Adrenal gland (tissue), 12 donors: Measurements from ENCODE around the gene ABCA8. TPM values are rescaled to one million over a fixed set of nuclear protein-coding genes. Genes with fewer than 3 reads are reported as not detected.

Source experiments
- DNase-seq, 7 donors: peaks; one replicate each; pipeline ENCODE4 v3.0.0-alpha.2; 2019 to 2020
- H3K27ac ChIP-seq, 5 donors: fragments of 200-600 bp; sonication (generic) in 4 of 5; 1 replicate in 3 of 5; 2 replicates in 2 of 5; pipeline versions ENCODE4 v1.5.1 to v1.8.0; 2016 to 2020; ENCODE audit warnings: mild to moderate bottlenecking in 1 of 5
- H3K27me3 ChIP-seq: fragments of 200-600 bp; 2 replicates; pipeline ENCODE4 v1.8.0; 2021
- H3K36me3 ChIP-seq, 2 donors: fragments of 200-600 bp; replicated peaks in 1 of 2; 1 replicate in 1 of 2; 2 replicates in 1 of 2; pipeline versions ENCODE4 v1.5.1 to v1.8.0; 2018 to 2022
- H3K4me1 ChIP-seq, 2 donors: fragments of 200-600 bp; replicated peaks in 1 of 2; 1 replicate in 1 of 2; 2 replicates in 1 of 2; pipeline versions ENCODE4 v1.5.1 to v1.8.0; 2018 to 2021
- H3K4me3 ChIP-seq, 4 donors: fragments of 200-600 bp; sonication (generic) in 3 of 4; one replicate each; pipeline ENCODE4 v1.5.1; 2016 to 2018
- H3K9me3 ChIP-seq, 3 donors: fragments of 200-600 bp; sonication (generic) in 1 of 3; replicated peaks in 1 of 3; 1 replicate in 2 of 3; 2 replicates in 1 of 3; pipeline versions ENCODE4 v1.5.1 to v1.8.0; 2016 to 2021
- CTCF ChIP-seq, 6 experiments: fragments of 450-650 bp in 4 of 6; fragments of 200-600 bp in 2 of 6; sonication (generic) in 1 of 6; IDR thresholded peaks; 1 replicate in 5 of 6; 2 replicates in 1 of 6; pipeline versions ENCODE4 v1.5.1 to v1.8.0; 2016 to 2021; ENCODE audit warnings: antibody characterized with exemption in 6 of 6, mild to moderate bottlenecking in 2 of 6, moderate library complexity in 1 of 6
- POLR2A ChIP-seq, 2 donors: fragments of 450-650 bp; IDR thresholded peaks; one replicate each; pipeline ENCODE4 v1.6.1; 2017; ENCODE audit warnings: antibody characterized with exemption in 2 of 2, mild to moderate bottlenecking in 2 of 2, moderate library complexity in 1 of 2
- WGBS, 4 donors: extraction: QIAGEN DNeasy Blood & Tissue Kit in 2 of 4; methylation state at CpG; one replicate each; pipeline versions ENCODE4 v1.1.5 to v1.1.7; 2013 to 2017; 5-methylcytosine and 5-hydroxymethylcytosine counted together
- intact Hi-C, 2 donors: fragments of 100-400 bp; cut with DNase I; formaldehyde crosslinking; loops; one replicate each; pipeline versions ENCODE4 v1.14.1 to v1.15.0; 2022 to 2023
- polyA plus RNA-seq, 3 donors: library from polyadenylated mRNA; stranded (reverse); fragments of 200-250 nt in 2 of 3; fragments of 350-450 nt in 1 of 3; fragmentation: Illumina TruSeq in 1 of 3; extraction: RNeasy Lipid Tissue Mini Kit (QIAGEN cat#74804) in 1 of 3; gene quantifications; one replicate each; pipeline ENCODE4 v1.2.3, GENCODE V29; 2013 to 2014
- total RNA-seq, 9 donors: library from RNA; depleted of rRNA in 4 of 9; stranded (reverse); fragments of >200 nt in 4 of 9; fragments of 120-200 nt in 1 of 9; fragmentation: NEBNext Ultra II Directional in 1 of 9; extraction: Animal tissue kit (Norgen Biotek cat#: 25700) in 1 of 9; gene quantifications; one replicate each; pipeline versions ENCODE4 v1.1.0 to v1.2.4, GENCODE V29; 2013 to 2023
- donor health status: healthy with polysubstance abuse.
- donor health status: Bipolar disorder and iron deficiency.
- donor health status: DM: yes; HTN: yes; CAD: no.
- donor health status: DM: no; HTN: no; CAD: no.
- donor health status: DM: no; HTN: no; CAD: no.
- donor health status: DM: yes; HTN: yes; CAD: no.

ABCA8 gene
- total and polyA plus RNA-seq, 12 donors: 16.1 to 247 (median 116) TPM

DNA sequence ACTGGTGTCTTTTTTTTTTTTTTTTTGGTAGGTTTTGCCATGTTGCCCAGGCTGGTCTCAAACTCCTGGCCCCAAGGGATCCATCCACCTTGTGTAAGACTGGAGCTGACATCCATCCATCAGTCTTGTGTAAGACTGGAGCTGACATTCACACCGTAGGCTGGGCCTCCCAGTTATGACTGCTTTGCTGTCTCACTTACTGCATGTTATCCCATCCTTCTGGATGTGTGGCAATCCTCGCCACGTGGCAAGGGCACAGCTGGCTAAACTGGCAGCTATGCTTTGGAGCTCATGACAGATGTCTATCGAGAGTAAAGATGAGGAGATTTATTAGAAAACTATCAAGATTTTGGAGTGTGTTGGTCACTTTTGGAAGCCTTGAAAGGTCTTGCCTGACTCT is 115.1 kb downstream of the ABCA8 start:
- DNase-seq: peak in 2 of 7 donors; percentile 21 to 40
- Histone ChIP-seq H3K27ac (no peak overlapping the region), H3K9me3 (no peaks in the 10 kb centered on the region), H3K36me3 (no peaks in the 10 kb centered on the region), H3K4me1 (no peaks in the 10 kb centered on the region), H3K4me3 (no peak overlapping the region), H3K27me3 (no peaks in the 10 kb centered on the region)
- WGBS, 4 donors: 58 to 75% (median 65%) methylated on average over 4 of the region's 4 CpGs
- no peak for TF ChIP-seq POLR2A (IDR thresholded peaks at IDR 0.05)
- TF ChIP-seq CTCF (IDR thresholded peaks at IDR 0.05): no peak
- intact Hi-C loops: no loop called here

DNA sequence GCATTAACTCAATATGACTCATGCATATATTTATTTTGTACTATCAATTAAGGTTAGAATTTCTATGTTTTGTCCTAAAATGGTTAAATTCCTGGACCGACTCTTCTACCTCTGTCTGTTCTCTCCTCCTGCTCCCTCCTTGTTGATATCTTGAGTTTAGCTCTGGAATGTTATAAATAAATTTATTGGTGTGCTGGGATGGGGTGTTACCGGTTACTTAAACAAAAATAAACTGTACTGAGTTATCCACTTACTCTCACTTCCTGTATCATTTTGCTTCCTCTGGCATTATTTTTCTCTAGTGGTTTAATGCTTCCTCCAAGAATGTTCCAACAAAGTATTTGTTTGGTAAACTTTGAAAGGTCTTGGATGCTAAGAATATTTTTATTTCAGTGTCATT is 120.1 kb downstream of the ABCA8 start:
- no peak for DNase-seq
- no peak for TF ChIP-seq POLR2A (IDR thresholded peaks at IDR 0.05)
- TF ChIP-seq CTCF (IDR thresholded peaks at IDR 0.05): no peak

GRCh38 chr17:68834328-68834836 is 120.8 kb downstream of the ABCA8 start:
- 89 to 99% (median 94%) methylated on average over 2 of the region's 2 CpGs for WGBS, 4 donors
- Histone ChIP-seq H3K27ac (peak overlapping the region in 1 of 5 donors; percentile 21), H3K4me3 (no peak overlapping the region), H3K27me3 (no peaks in the 10 kb centered on the region), H3K4me1 (peaks cover 0 to 20% of the 10 kb centered on the region in 2 donors), H3K9me3 (no peaks in the 10 kb centered on the region), H3K36me3 (no peaks in the 10 kb centered on the region)
- TF ChIP-seq CTCF (IDR thresholded peaks at IDR 0.05): no peak
- DNase-seq: no peak
- intact Hi-C loops: no loop called here

More for the DNA sequence above, 120.1 kb downstream of the ABCA8 start:
- H3K36me3 ChIP-seq: no peaks in the 10 kb centered on the region
- H3K9me3 ChIP-seq: no peaks in the 10 kb centered on the region
- H3K27ac ChIP-seq: peak overlapping the region in 2 of 5 donors; percentile 21 to 23
- 59 to 70% (median 67%) methylated on average over 2 of the region's 2 CpGs for WGBS, 4 donors
- intact Hi-C loops: no loop called here
- peaks cover 0 to 20% of the 10 kb centered on the region in 2 donors for H3K4me1 ChIP-seq
- no peaks in the 10 kb centered on the region for H3K27me3 ChIP-seq
- no peak overlapping the region for H3K4me3 ChIP-seq

GRCh38 chr17:68832109-68832802 is 122.9 kb downstream of the ABCA8 start:
- Histone ChIP-seq H3K4me3 (no peak overlapping the region), H3K4me1 (peaks cover 0 to 20% of the 10 kb centered on the region in 2 donors), H3K9me3 (no peaks in the 10 kb centered on the region), H3K36me3 (no peaks in the 10 kb centered on the region), H3K27me3 (no peaks in the 10 kb centered on the region), H3K27ac (peak overlapping the region in 3 of 5 donors; percentile 14 to 56 (median 28))
- TF ChIP-seq POLR2A (IDR thresholded peaks at IDR 0.05) (no peak), CTCF (IDR thresholded peaks at IDR 0.05) (no peak)
- 38 to 62% (median 56%) methylated on average over 2 of the region's 2 CpGs for WGBS, 4 donors
- DNase-seq: peak in 4 of 7 donors; percentile 34 to 65 (median 50)
- intact Hi-C loops: no loop called here
